ENCODE measurements around the gene KIRREL3. TPM values are rescaled to one million over a fixed set of nuclear protein-coding genes. Genes with fewer than 3 reads are reported as not detected.

KIRREL3 gene
- total and polyA plus RNA-seq, 2 of the 4 experiments (the other 2 are of a cell fraction) = 10.9 to 15.9 TPM

GRCh38 chr11:126870021-126870420, 130.5 kb downstream of the KIRREL3 start:
- Histone ChIP-seq H2BK5ac (ENCODE audit: low read depth, low read length, poor library complexity, severe bottlenecking) (no peak overlapping the region), H3K9ac (ENCODE audit: low read depth, low read length) (no peak overlapping the region), H3K36me3 (ENCODE audit: control insufficient read depth, insufficient read depth, low read length) (no peaks in the 10 kb centered on the region), H2AFZ (replicated peaks; ENCODE audit: low read length, poor library complexity) (no peak overlapping the region), H2AK9ac (replicated peaks; ENCODE audit: low read depth, low read length, poor library complexity) (no peak overlapping the region), H2BK20ac (ENCODE audit: low read depth, low read length) (no peak overlapping the region), H3K79me1 (ENCODE audit: low read depth in 1 of 2, low read length in 2 of 2) (peaks cover 13 to 28% of the 10 kb centered on the region in 2 experiments), H3K4ac (ENCODE audit: low read depth, low read length) (no peak overlapping the region), H2BK120ac (ENCODE audit: low read depth, low read length) (no peak overlapping the region), H4K8ac (ENCODE audit: low read depth in 2 of 2, low read length in 2 of 2) (no peak overlapping the region), H2AK5ac (ENCODE audit: low read depth, low read length) (no peak overlapping the region), H3K18ac (ENCODE audit: low read depth, low read length) (no peak overlapping the region), H3K23ac (ENCODE audit: low read depth, low read length) (no peak overlapping the region), H3K4me2 (ENCODE audit: low read depth, low read length) (no peak overlapping the region), H4K5ac (ENCODE audit: low read depth, low read length) (no peak overlapping the region), H3K9me1 (ENCODE audit: insufficient read depth, low read length) (peaks cover 3% of the 10 kb centered on the region), H4K91ac (ENCODE audit: insufficient read depth, low read depth, low read length) (no peak overlapping the region), H4K20me1 (ENCODE audit: insufficient read depth, low read length) (peaks cover 3% of the 10 kb centered on the region; the same call in 1 of the 2 replicates), H3K4me3 (ENCODE audit: insufficient read depth, low read depth, low read length) (no peak overlapping the region), H3K56ac (ENCODE audit: extremely low read depth, insufficient read depth, low read length) (no peak overlapping the region), H3K27ac (ENCODE audit: insufficient read depth, low read length) (no peak overlapping the region), H3K27me3 (ENCODE audit: control insufficient read depth, insufficient read depth, low read length) (no peaks in the 10 kb centered on the region), H2BK15ac (ENCODE audit: low read depth, low read length) (no peak overlapping the region), H3K4me1 (ENCODE audit: control insufficient read depth, insufficient read depth, low read length) (peaks cover 5% of the 10 kb centered on the region), H3K14ac (replicated peaks; ENCODE audit: low read depth, low read length) (no peak overlapping the region), H3K9me3 (ENCODE audit: control insufficient read depth, insufficient read depth, low read length) (no peaks in the 10 kb centered on the region)
- no peak for TF ChIP-seq FOS (IDR thresholded peaks at IDR 0.05; ENCODE audit: low read depth, low read length)
- no peak for TF ChIP-seq RCOR1 (IDR thresholded peaks at IDR 0.05; ENCODE audit: insufficient replicate concordance, low read length)
- no peak for TF ChIP-seq RFX5 (IDR thresholded peaks at IDR 0.05; ENCODE audit: low read depth, low read length)
- no peak for TF ChIP-seq MAZ (IDR thresholded peaks at IDR 0.05; ENCODE audit: borderline replicate concordance, low read depth, low read length)
- no peak for TF ChIP-seq USF2 (IDR thresholded peaks at IDR 0.05; ENCODE audit: low read depth, low read length)
- TF ChIP-seq MAFK (IDR thresholded peaks at IDR 0.05; ENCODE audit: low read depth, low read length) = no peak
- TF ChIP-seq MXI1 (IDR thresholded peaks at IDR 0.05; ENCODE audit: borderline replicate concordance, low read depth, low read length) = no peak
- no peak for TF ChIP-seq NFE2L2 (IDR thresholded peaks at IDR 0.05; ENCODE audit: low read depth, low read length)
- no peak for TF ChIP-seq CTCF (conservative IDR thresholded peaks at IDR 0.05; ENCODE audit: low read depth, low read length)
- no peak for TF ChIP-seq BHLHE40 (IDR thresholded peaks at IDR 0.05; ENCODE audit: low read depth, low read length)
- TF ChIP-seq ELK1 (IDR thresholded peaks at IDR 0.05; ENCODE audit: borderline replicate concordance, low read depth, low read length) = no peak
- no peak for TF ChIP-seq CEBPB (IDR thresholded peaks at IDR 0.05; ENCODE audit: low read depth, low read length)
- ATAC-seq (ENCODE audit: low read depth) (no peak), DNase-seq (no peak)
- POLR2A ChIA-PET (ENCODE audit: unreplicated experiment) = no interaction called here
- dilution Hi-C loops (cut with HindIII; ENCODE audit: low sequenced_read_pairs, unreplicated experiment) (no loop called here), in situ Hi-C loops (cut with MboI; ENCODE audit: low sequenced_read_pairs) (no loop called here), intact Hi-C loops (cut with micrococcal nuclease) (no loop called here)
- WGBS, 2 experiments (ENCODE audit: extremely low coverage in 2 of 2, insufficient read length in 1 of 2) = 90% methylated on average over 2 of the region's 4 CpGs; no CpG with 5 or more reads in 1 of the 2 experiments
- BruUV-seq (replicated peaks) = no TSS peak
- CTCF ChIA-PET = no interaction called here

Data from IMR-90 (cell line).